Measurements from ENCODE around the gene CSNK2A1. TPM values are rescaled to one million over a fixed set of nuclear protein-coding genes. Genes with fewer than 3 reads are reported as not detected.

CSNK2A1 gene
- total RNA-seq, 6 experiments from 2014 or later = 30.4 to 62.6 (median 37.1) TPM

GRCh38 chr20:444862-445426 lies 98.6 kb downstream of the CSNK2A1 start:
- intact Hi-C loops (cut with DNase I) = no loop called here
- Histone ChIP-seq H3K27ac (no peak overlapping the region), H3K4me1 (peaks cover 0 to 11% (median 0%) of the 10 kb centered on the region in 4 donors), H3K27me3 (no peaks in the 10 kb centered on the region), H3K9me3 (no peaks in the 10 kb centered on the region), H3K36me3 (peaks cover 0 to 52% (median 6%) of the 10 kb centered on the region in 4 donors), H3K4me3 (no peak overlapping the region)
- 57% methylated on average over 6 of the region's 12 CpGs for WGBS (ENCODE audit: insufficient coverage, low coverage, low lambda C conversion rate, missing lambda C conversion rate)
- DNase-seq = no peak
- TF ChIP-seq POLR2A (IDR thresholded peaks at IDR 0.05) (no peak), CTCF (IDR thresholded peaks at IDR 0.05) (no peak)
- ATAC-seq = peak; percentile 33 to 82 (median 54)

GRCh38 chr20:444117-444516 lies 99.5 kb downstream of the CSNK2A1 start:
- WGBS (ENCODE audit: insufficient coverage, low coverage, low lambda C conversion rate, missing lambda C conversion rate) = 88% methylated on average over 3 of the region's 3 CpGs
- Histone ChIP-seq H3K9me3 (no peaks in the 10 kb centered on the region), H3K36me3 (peaks cover 0 to 60% (median 9%) of the 10 kb centered on the region in 4 donors), H3K4me1 (peaks cover 0 to 11% (median 0%) of the 10 kb centered on the region in 4 donors), H3K4me3 (no peak overlapping the region), H3K27ac (no peak overlapping the region), H3K27me3 (no peaks in the 10 kb centered on the region)
- intact Hi-C loops (cut with DNase I) = no loop called here
- no peak for ATAC-seq
- no peak for DNase-seq
- TF ChIP-seq CTCF (IDR thresholded peaks at IDR 0.05) = no peak
- TF ChIP-seq POLR2A (IDR thresholded peaks at IDR 0.05) = no peak

- Histone ChIP-seq H3K36me3 (peaks cover 0 to 67% (median 9%) of the 10 kb centered on the region in 4 donors), H3K9me3 (no peaks in the 10 kb centered on the region), H3K4me3 (no peak overlapping the region), H3K27me3 (no peaks in the 10 kb centered on the region), H3K4me1 (peaks cover 0 to 11% (median 0%) of the 10 kb centered on the region in 4 donors), H3K27ac (no peak overlapping the region)
- ATAC-seq (no peak), DNase-seq (no peak)
- intact Hi-C loops (cut with DNase I) = no loop called here
- 74% methylated on average over 4 of the region's 4 CpGs for WGBS (ENCODE audit: insufficient coverage, low coverage, low lambda C conversion rate, missing lambda C conversion rate)
- TF ChIP-seq POLR2A (IDR thresholded peaks at IDR 0.05) (no peak), CTCF (IDR thresholded peaks at IDR 0.05) (no peak)
Observed at GRCh38 chr20:443223-443775, 100.3 kb downstream of the CSNK2A1 start.

GRCh38 chr20:440636-441035 lies 103.0 kb downstream of the CSNK2A1 start:
- Histone ChIP-seq H3K4me1 (peaks cover 0 to 7% (median 0%) of the 10 kb centered on the region in 4 donors), H3K9me3 (no peaks in the 10 kb centered on the region), H3K36me3 (peaks cover 3 to 91% (median 9%) of the 10 kb centered on the region in 4 donors), H3K27ac (no peak overlapping the region), H3K4me3 (no peak overlapping the region), H3K27me3 (no peaks in the 10 kb centered on the region)
- DNase-seq = no peak
- intact Hi-C loops (cut with DNase I) = no loop called here
- TF ChIP-seq CTCF (IDR thresholded peaks at IDR 0.05) = no peak
- TF ChIP-seq POLR2A (IDR thresholded peaks at IDR 0.05) = no peak
- no peak for ATAC-seq
- 96% methylated on average over 10 of the region's 13 CpGs for WGBS (ENCODE audit: insufficient coverage, low coverage, low lambda C conversion rate, missing lambda C conversion rate)
